Ureter (tissue), 1 donor: ENCODE measurements around the gene DPYD. TPM values are rescaled to one million over a fixed set of nuclear protein-coding genes. Genes with fewer than 3 reads are reported as not detected.

ENCODE experiments used
- DNase-seq: peaks from one replicate; pipeline ENCODE4 v3.0.0-alpha.2; 2020; ENCODE audit warnings: low spot score
- total RNA-seq: library from RNA; stranded (reverse); gene quantifications from one replicate; pipeline ENCODE4 v1.2.4, GENCODE V29; 2023
- donor health status: DM: yes; HTN: yes; CAD: no.

Gene DPYD
- total RNA-seq, 1 donor from 2014 or later = 31.2 TPM

- DNase-seq = no peak
These were observed 487.6 kb downstream of the DPYD start for GRCh38 chr1:97433094-97433823.

- DNase-seq = no peak
These were observed 493.5 kb downstream of the DPYD start for GRCh38 chr1:97427371-97427770.

- DNase-seq = no peak
These were observed 496.6 kb downstream of the DPYD start for GRCh38 chr1:97424209-97424608.

- DNase-seq = no peak
These were observed 497.4 kb downstream of the DPYD start for GRCh38 chr1:97423403-97423802.

- no peak for DNase-seq
These were observed 503.2 kb downstream of the DPYD start for GRCh38 chr1:97417661-97418060.

- no peak for DNase-seq
These were observed 506.0 kb downstream of the DPYD start for GRCh38 chr1:97414682-97415312.

- DNase-seq = no peak
These were observed 508.1 kb downstream of the DPYD start for GRCh38 chr1:97412737-97413136.

GRCh38 chr1:97412166-97412565, 508.7 kb downstream of the DPYD start:
- DNase-seq = no peak

- DNase-seq = no peak
These were observed 524.4 kb downstream of the DPYD start for GRCh38 chr1:97396463-97396862.

- no peak for DNase-seq
These were observed 528.1 kb downstream of the DPYD start for GRCh38 chr1:97392701-97393100.

- no peak for DNase-seq
These were observed 535.1 kb downstream of the DPYD start for GRCh38 chr1:97385536-97386277.

- DNase-seq = no peak
These were observed 536.4 kb downstream of the DPYD start for GRCh38 chr1:97384294-97384968.

GRCh38 chr1:97383797-97384196, 537.0 kb downstream of the DPYD start:
- no peak for DNase-seq

GRCh38 chr1:97382206-97382605, 538.6 kb downstream of the DPYD start:
- no peak for DNase-seq

GRCh38 chr1:97379387-97380075, 541.3 kb downstream of the DPYD start:
- DNase-seq = no peak

GRCh38 chr1:97378596-97378995, 542.2 kb downstream of the DPYD start:
- DNase-seq = no peak

GRCh38 chr1:97377432-97378034, 543.3 kb downstream of the DPYD start:
- DNase-seq = no peak

GRCh38 chr1:97373000-97373399, 547.8 kb downstream of the DPYD start:
- DNase-seq = no peak

- DNase-seq = no peak
These were observed 548.3 kb downstream of the DPYD start for GRCh38 chr1:97372531-97372930.

- no peak for DNase-seq
These were observed 552.5 kb downstream of the DPYD start for GRCh38 chr1:97368296-97368695.

- no peak for DNase-seq
These were observed 553.9 kb downstream of the DPYD start for GRCh38 chr1:97366984-97367383.
